Measurements from ENCODE around the gene BMP8B.
A peak's percentile ranks its signal among the peaks of the same experiment; 100 is the strongest.
"Not testable (repeated sequence)": the region's sequence is repeated elsewhere in the genome, so short reads cannot be mapped to it uniquely, and the experiment has no call there.

The BMP8B gene

GRCh38 chr1:39812913-39813312 is 24.2 kb upstream of the BMP8B start:
- no peak for DNase-seq (ENCODE audit: low spot score)

DNA sequence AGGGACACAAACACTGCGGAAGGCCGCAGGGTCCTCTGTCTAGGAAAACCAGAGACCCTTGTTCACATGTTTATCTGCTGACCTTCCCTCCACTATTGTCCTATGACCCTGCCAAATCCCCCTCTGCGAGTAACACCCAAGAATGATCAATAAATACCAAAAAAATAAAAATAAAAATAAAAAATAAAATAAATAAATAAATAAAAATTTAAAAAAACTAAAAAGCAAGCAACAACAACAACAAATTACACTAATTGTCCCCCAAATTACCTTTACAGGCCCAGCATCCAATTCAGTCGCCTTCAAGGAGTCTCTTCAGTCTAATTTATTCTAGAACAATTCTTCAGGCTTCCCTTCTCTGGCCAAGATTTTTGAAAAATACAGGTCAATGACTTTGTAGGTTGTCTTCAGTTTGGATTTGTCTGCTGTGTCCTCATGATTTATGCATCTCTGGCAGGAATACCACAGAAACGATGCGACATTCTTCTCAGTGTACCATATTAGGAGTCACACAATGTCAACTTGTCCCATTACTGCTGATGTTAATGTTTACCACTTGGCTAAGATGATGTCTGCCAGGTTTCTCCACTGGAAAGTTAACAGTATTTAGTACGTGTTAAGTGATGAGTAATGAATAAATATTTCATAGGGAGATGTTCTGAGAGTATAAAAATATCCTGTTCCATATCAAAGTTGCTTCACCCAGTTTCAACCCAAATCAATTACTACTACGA is 20.3 kb upstream of the BMP8B start:
- no peak for DNase-seq (ENCODE audit: low spot score)

DNA sequence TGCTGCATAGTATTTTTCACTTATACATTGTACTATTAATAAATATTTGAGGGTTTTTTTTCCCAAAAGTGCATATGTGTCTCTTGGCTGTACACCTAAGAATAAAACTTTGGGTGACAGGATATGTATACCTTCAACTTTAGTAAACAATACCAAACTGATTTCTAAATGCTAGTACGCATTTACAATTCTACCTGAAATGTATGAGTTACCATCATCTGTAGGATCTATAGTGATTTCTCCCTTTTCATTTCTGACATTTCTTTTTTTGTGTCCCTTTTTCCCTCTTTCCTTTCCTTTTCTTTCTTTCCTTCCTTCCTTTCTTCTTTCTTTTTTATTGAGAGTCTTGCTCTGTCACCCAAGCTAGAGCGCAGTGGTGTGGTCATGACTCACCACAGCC is 16.7 kb upstream of the BMP8B start:
- DNase-seq (ENCODE audit: low spot score) = no peak

- no peak for DNase-seq (ENCODE audit: low spot score)
Observed at GRCh38 chr1:39802496-39803260, 14.0 kb upstream of the BMP8B start.

DNA sequence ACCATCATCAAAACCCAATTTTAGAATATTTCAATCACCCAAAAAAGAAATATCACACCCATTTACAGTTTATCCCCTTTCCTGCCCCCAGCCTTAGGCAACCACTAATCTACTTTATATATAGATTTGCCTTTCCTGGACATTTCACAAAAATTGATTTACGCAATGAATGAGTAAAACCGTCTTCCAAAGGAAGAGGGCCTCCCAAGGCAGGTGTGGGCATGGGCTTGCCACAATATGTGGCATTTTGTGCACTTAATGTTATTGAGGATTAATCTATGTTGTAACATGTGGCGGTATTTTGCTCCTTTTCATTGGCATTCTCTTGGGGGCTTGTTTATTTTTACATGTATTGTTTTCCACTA is 11.8 kb upstream of the BMP8B start:
- DNase-seq (ENCODE audit: low spot score) = no peak

DNA sequence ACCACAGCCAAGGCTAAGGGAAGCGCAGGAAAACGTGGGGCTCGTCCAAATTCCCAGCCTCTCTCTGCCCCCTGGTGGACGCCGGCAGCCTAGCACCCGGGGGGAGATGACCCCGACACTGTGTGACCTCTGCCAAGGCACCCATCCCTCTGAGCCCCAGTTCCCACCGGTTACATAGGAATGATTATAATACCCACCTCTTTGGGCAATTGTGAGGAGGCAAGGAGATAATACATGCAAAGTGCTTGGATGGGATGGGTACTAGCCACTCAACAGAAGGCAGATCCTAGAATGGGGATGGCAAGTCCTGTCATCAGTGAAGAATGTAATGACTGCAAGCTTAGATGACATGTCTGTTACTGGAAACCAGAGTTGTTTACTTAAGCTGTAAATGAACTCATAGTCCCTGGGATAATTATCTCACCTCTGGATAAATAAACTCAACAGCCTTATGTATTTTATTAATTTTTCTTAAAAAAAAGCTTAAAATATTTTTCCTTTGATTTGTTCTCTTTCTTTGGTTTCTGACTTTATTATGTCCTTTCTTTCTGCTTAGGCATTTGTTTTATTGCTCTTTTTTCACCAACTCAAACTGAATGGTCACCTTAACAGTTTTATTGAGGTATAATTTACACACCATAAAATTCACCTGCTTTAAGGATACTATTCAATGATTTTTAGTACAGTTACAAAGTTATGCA is 11.3 kb upstream of the BMP8B start:
- peak; percentile 80 for DNase-seq (ENCODE audit: low spot score)

- peak; percentile 93 for DNase-seq (ENCODE audit: low spot score)
Observed at GRCh38 chr1:39798859-39799769, 10.4 kb upstream of the BMP8B start.

- DNase-seq (ENCODE audit: low spot score) = no peak
Observed at GRCh38 chr1:39795651-39796050, 7.0 kb upstream of the BMP8B start.

GRCh38 chr1:39791838-39792237 is 3.2 kb upstream of the BMP8B start:
- DNase-seq (ENCODE audit: low spot score) = no peak

GRCh38 chr1:39789571-39790110 is 976 bp upstream of the BMP8B start:
- no peak for DNase-seq (ENCODE audit: low spot score)

- no peak for DNase-seq (ENCODE audit: low spot score)
Observed at GRCh38 chr1:39788426-39788757, 273 bp downstream of the BMP8B start.

- DNase-seq (ENCODE audit: low spot score) = not testable (repeated sequence)
Observed at GRCh38 chr1:39787964-39788363, 701 bp downstream of the BMP8B start.

- no peak for DNase-seq (ENCODE audit: low spot score)
Observed at GRCh38 chr1:39787468-39787867, 1.2 kb downstream of the BMP8B start.

- DNase-seq (ENCODE audit: low spot score) = not testable (repeated sequence)
Observed at GRCh38 chr1:39787108-39787375, 1.6 kb downstream of the BMP8B start.

DNA sequence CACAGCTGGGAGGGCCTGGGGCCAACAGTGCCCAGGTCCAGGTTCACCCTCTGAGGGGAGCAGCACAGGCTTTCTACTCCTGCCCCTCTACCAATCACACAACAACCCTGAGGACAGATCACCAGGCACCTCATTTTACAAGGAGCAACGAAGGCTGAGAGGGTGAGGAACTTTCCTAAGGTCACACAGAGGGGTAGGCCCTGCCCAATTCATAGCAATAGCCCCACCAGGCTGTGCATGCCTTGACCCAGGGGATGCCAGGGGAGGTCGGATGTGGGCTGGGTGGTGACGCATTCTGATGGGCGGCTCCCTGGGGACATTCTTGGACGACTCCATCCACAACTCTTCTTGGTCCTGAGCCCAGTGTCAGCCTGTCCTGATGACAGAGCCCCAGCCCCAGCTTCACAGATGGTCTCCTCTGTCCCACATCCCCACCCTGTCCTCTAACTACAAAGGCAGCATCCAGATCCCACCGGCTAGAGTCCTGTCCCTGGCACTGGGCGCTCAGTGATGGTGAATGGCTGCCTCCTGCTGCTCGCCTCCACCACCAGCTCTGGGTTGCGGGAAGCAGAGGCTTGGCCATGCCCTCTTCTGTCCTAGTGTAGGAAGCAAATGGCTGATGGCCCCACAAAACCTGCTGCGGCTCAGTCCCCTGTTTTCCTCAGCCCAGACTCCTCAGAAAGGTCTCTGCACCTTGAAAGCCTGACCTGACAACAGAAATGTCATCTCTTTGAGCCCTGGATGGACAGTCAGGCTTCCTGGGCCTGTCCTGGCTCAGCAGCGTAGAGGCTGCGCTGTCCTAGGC is 2.2 kb downstream of the BMP8B start:
- not testable (repeated sequence) for DNase-seq (ENCODE audit: low spot score)

- DNase-seq (ENCODE audit: low spot score) = not testable (repeated sequence)
Observed at GRCh38 chr1:39782685-39783084, 6.0 kb downstream of the BMP8B start.

DNA sequence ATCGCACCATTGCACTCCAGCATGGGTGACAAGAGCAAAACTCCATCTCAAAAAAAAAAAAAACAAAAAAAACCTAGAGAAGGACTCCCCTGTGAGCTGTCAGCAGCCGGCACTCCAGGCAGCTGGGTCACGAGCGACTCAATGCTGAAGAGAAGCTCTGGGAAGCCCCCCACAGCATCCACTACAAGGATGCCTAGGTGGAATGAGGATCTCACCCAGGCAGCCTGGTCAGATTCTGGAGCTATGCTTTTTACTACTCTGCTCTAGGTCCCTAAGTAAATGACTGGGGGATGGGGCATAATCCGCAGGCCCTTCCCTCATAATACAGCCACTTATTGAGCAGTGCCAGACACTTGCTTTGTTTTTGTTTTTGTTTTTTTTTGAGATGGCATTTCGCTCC is 6.6 kb downstream of the BMP8B start:
- DNase-seq (ENCODE audit: low spot score) = no peak

DNA sequence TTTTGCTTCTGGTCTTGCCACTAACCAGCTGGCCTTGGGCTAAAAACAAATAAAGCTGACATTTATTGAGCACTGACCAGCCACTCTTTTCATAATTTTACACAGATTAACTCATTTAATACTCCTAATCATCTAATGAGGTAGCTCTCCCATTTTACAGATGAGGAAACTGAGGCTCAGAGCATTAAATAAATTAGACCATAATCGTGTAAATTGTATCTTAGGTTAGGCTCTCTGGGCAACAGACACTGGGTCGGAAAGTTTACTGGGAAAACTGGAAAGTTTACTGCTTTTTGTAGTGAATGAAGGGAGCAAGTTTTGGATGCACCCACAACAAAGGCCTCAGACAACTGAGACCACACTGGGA is 7.3 kb downstream of the BMP8B start:
- no peak for DNase-seq (ENCODE audit: low spot score)

DNA sequence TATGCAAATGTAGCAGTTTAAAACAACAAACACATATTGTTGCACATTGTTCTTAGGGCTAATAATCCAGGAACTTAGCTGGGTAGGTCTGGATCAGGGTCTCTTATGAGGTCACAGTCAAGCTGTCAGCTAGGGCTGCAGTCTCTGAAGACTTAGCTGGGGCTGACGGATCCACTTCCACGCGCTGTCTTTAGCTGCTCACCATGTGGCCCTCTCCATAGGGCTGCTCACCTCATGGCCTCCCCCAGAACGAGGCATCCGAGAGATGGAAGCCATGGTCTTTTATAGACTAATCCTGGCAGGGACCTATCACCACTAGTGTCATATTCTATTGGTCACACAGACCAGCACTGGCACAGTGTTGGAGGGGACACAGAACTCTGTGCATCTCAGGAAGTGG is 8.8 kb downstream of the BMP8B start:
- DNase-seq (ENCODE audit: low spot score) = no peak

GRCh38 chr1:39779137-39779536 is 9.5 kb downstream of the BMP8B start:
- DNase-seq (ENCODE audit: low spot score) = no peak

DNA sequence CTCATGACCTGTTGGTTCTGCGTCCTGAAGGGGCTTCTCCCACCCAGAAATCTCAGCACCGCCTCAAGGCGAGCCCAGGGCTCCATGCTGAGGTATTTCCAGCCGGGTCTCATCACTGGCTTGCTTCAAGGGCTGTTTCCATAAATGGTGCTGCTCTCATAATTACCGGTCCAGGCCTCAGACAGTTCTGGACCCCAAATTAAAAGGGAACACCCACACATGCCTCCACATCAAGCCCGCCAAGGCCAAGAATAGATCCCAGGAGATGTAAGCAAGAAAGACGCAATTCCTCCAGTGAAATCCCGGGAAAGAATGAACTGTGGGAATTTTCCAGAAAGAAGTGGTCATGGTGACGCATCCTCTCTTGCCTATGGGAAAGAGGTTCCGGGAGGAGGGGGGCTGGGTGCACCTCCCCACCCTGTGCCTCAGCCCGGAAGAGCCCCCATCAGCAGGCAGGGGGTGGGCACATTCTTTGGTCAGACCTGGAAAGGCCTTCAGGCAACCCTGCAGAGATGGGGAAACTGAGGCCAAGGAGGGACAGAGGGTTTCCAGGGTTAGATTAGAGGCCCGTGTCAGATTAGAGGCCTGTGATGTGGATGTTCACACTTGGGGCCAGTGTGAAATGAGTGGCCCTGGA is 10.1 kb downstream of the BMP8B start:
- not testable (repeated sequence) for DNase-seq (ENCODE audit: low spot score)

Measured in hematopoietic multipotent progenitor cell treated with erythropoietin and hydrocortisone succinate and interleukin-3 and kit ligand, for 17 days (in vitro differentiated cells).